ENCODE results near the gene GPX4. TPM values are rescaled to one million over a fixed set of nuclear protein-coding genes. Genes with fewer than 3 reads are reported as not detected.
A peak's percentile ranks its signal among the peaks of the same experiment; 100 is the strongest.

GPX4 gene
- total RNA-seq, 4 donors from 2014 or later: 350 to 485 (median 414) TPM

- DNase-seq: no peak
- H3K27ac ChIP-seq: peak overlapping the region; percentile 63 to 72 (median 69)
- no peaks in the 10 kb centered on the region for H3K9me3 ChIP-seq
- no peak overlapping the region for H3K4me3 ChIP-seq (replicated peaks in 1 of 3)
- no peaks in the 10 kb centered on the region for H3K27me3 ChIP-seq
- peaks cover 17 to 47% of the 10 kb centered on the region in 2 donors for H3K4me1 ChIP-seq
- intact Hi-C loops (cut with DNase I): no loop called here
- no peak for TF ChIP-seq POLR2A (IDR thresholded peaks at IDR 0.05)
- TF ChIP-seq CTCF (IDR thresholded peaks at IDR 0.05): no peak
- WGBS, 2 donors: 79 to 100% methylated on average over 2 to 5 of the region's 12 CpGs
- peaks cover 0 to 10% of the 10 kb centered on the region in 2 donors for H3K36me3 ChIP-seq
Observed at GRCh38 chr19:1151037-1151724, 47.4 kb downstream of the GPX4 start.

- Histone ChIP-seq H3K4me3 (replicated peaks in 1 of 3) (no peak overlapping the region), H3K9me3 (no peaks in the 10 kb centered on the region), H3K36me3 (peaks cover 0 to 10% of the 10 kb centered on the region in 2 donors), H3K4me1 (peaks cover 17 to 52% of the 10 kb centered on the region in 2 donors), H3K27ac (peak overlapping the region; percentile 63 to 72 (median 69)), H3K27me3 (no peaks in the 10 kb centered on the region)
- intact Hi-C loops (cut with DNase I): no loop called here
- no peak for TF ChIP-seq CTCF (IDR thresholded peaks at IDR 0.05)
- TF ChIP-seq POLR2A (IDR thresholded peaks at IDR 0.05): no peak
- no peak for DNase-seq
- WGBS, 2 donors: 83 to 86% methylated on average over 31 to 35 of the region's 35 CpGs
Observed at GRCh38 chr19:1151917-1152587, 48.3 kb downstream of the GPX4 start.

GRCh38 chr19:1153891-1154730, 50.3 kb downstream of the GPX4 start:
- H3K27me3 ChIP-seq: no peaks in the 10 kb centered on the region
- peak overlapping the region; percentile 83 to 93 (median 84) for H3K27ac ChIP-seq
- H3K9me3 ChIP-seq: no peaks in the 10 kb centered on the region
- H3K36me3 ChIP-seq: peaks cover 0 to 10% of the 10 kb centered on the region in 2 donors
- TF ChIP-seq POLR2A (IDR thresholded peaks at IDR 0.05) (no peak), CTCF (IDR thresholded peaks at IDR 0.05) (no peak)
- DNase-seq: no peak
- 91 to 96% methylated on average over 15 to 41 of the region's 58 CpGs for WGBS, 2 donors
- H3K4me1 ChIP-seq: peaks cover 17 to 52% of the 10 kb centered on the region in 2 donors
- intact Hi-C loops (cut with DNase I): no loop called here
- peak overlapping the region in 1 of 3 donors; percentile 5 for H3K4me3 ChIP-seq (replicated peaks in 1 of 3)

GRCh38 chr19:1154731-1155351, 51.0 kb downstream of the GPX4 start:
- peak overlapping the region; percentile 83 to 93 (median 84) for H3K27ac ChIP-seq
- intact Hi-C loops (cut with DNase I): no loop called here
- TF ChIP-seq CTCF (IDR thresholded peaks at IDR 0.05) (peak in 1 of 6 experiments; percentile 8), POLR2A (IDR thresholded peaks at IDR 0.05) (peak in 1 of 2 donors; percentile 29)
- H3K4me3 ChIP-seq (replicated peaks in 1 of 3): peak overlapping the region in 1 of 3 donors; percentile 5
- H3K36me3 ChIP-seq: peaks cover 0 to 10% of the 10 kb centered on the region in 2 donors
- peak; percentile 88 for DNase-seq
- 9 to 50% methylated on average over 2 to 8 of the region's 32 CpGs for WGBS, 2 donors
- H3K9me3 ChIP-seq: no peaks in the 10 kb centered on the region
- H3K27me3 ChIP-seq: no peaks in the 10 kb centered on the region
- peaks cover 17 to 52% of the 10 kb centered on the region in 2 donors for H3K4me1 ChIP-seq

Measured in thyroid gland (tissue), 4 donors.